A549 (cell line): ENCODE data around the gene MARCHF10.

ENCODE experiments used
- CTCF ChIP-seq: fragments of >200 bp; sonication (Bioruptor Twin); formaldehyde crosslinking; IDR thresholded peaks from 3 replicates; pipeline ENCODE4 v1.5.1; 2016
- TF ChIP-seq, protein P1 (sequence below): fragments of 200-600 bp; sonication (generic); IDR thresholded peaks from 2 replicates; pipeline ENCODE4 v1.6.1; 2016; ENCODE audit warnings: antibody characterized with exemption, mild to moderate bottlenecking, moderate library complexity

DNA sequence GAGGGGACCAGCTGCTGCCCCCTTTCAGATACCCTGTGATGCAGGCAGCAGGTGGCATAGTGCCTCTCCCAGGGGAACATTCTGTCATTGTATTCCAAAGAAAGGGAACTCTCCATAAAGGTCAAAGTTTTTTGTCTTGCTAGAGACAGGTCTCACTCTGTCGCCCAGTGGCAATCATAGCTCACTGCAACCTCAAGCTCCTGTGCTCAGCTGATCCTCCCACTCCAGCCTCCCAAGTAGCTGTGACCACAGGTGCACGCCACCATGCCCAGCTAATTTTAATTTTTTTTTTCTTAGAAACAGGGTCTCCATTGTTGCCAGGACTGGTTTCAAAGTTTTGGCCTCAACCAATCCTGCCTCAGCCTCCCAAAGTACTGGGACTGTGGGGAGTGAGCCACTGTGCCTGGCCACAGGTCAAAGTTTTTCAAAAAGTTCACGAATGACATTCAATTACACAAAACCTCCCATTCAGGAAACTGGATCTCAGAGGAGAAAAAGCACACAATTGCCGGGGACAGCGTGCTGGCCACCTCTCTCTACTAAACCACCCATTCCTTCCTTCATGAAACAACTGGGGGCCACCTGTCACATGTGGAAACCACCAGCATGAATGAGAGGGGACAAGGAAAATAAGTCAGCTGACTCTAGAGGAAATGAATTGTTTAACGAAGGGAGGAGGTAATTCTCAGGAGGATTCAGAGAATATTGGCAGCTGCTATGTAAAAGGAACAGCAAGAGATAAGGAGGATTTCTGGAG lies 80.0 kb downstream of the MARCHF10 start:
- no peak for TF ChIP-seq CTCF
- TF ChIP-seq, protein P1, sequence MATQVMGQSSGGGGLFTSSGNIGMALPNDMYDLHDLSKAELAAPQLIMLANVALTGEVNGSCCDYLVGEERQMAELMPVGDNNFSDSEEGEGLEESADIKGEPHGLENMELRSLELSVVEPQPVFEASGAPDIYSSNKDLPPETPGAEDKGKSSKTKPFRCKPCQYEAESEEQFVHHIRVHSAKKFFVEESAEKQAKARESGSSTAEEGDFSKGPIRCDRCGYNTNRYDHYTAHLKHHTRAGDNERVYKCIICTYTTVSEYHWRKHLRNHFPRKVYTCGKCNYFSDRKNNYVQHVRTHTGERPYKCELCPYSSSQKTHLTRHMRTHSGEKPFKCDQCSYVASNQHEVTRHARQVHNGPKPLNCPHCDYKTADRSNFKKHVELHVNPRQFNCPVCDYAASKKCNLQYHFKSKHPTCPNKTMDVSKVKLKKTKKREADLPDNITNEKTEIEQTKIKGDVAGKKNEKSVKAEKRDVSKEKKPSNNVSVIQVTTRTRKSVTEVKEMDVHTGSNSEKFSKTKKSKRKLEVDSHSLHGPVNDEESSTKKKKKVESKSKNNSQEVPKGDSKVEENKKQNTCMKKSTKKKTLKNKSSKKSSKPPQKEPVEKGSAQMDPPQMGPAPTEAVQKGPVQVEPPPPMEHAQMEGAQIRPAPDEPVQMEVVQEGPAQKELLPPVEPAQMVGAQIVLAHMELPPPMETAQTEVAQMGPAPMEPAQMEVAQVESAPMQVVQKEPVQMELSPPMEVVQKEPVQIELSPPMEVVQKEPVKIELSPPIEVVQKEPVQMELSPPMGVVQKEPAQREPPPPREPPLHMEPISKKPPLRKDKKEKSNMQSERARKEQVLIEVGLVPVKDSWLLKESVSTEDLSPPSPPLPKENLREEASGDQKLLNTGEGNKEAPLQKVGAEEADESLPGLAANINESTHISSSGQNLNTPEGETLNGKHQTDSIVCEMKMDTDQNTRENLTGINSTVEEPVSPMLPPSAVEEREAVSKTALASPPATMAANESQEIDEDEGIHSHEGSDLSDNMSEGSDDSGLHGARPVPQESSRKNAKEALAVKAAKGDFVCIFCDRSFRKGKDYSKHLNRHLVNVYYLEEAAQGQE: no peak
